Measurements from ENCODE around the gene RAB2B.
"Not testable (repeated sequence)": the region's sequence is repeated elsewhere in the genome, so short reads cannot be mapped to it uniquely, and the experiment has no call there.

Gene RAB2B

GRCh38 chr14:21486640-21487087, 9.9 kb upstream of the RAB2B start:
- no peak for DNase-seq

DNA sequence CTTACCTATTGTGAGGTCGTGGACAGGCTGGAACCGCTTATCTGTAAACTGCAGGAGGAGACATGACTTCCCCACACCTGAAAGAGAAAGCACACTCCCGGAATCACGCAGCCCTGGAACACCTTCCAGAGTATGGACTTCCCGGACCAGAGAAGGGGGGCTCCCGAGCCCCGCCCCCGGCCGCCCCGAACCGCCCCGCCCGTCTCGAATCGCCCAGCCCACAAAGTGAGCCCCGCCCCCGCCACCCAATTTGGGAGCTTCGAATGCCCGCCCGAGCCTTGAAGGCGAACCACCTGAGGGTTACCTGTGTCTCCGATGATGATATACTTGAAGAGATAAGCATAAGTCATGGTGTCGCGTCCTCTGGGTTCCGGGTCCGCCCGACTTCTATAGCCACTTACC, 235 bp downstream of the RAB2B start:
- DNase-seq, result peak; percentile 81

- no peak for DNase-seq
These were observed 814 bp downstream of the RAB2B start for GRCh38 chr14:21475767-21476522.

GRCh38 chr14:21467616-21468015, 9.1 kb downstream of the RAB2B start:
- DNase-seq, result no peak

DNA sequence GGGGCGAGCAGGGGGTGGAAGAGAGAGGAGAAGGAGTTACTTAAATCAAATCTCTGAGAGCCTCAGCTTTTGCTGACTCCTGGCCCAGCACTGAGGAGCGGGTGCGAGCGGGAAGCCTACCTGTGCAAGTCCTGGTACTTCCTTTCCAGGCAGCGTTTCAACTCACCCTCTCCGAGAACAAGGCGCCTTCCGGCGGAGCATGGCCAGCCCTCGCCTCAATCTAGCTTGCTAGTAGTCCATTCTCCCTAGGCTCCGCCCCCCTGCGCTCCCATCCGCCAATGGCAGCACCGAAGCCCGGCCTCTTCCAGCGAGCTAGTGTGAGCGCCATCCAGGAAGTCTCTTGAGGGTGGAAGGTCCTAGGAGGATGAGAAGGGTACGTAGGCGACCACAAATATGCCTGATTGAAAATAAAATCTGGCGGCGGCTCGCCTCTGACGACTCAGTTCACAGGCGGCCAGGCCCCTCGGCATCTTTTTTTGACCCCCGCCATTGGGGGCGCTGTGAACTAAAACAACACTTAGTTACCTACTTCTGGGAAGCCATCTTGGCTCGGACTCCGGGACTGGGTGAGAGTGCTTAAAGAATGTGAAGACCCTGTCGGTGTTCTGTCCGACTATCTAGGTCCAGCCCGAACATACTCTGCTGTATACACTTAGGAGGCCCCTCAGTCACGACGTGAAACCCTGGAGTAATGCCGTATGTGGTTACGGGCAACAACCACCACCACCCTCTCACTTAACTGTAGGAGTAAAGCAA, 20.7 kb downstream of the RAB2B start, which contains the start of gene CHD8:
CHD8 (minus strand) TSS at position 212 of the 756 bp plus-strand sequence. CDS start 24,480 bp downstream, outside the sequence.
- DNase-seq, result peak; percentile 99

GRCh38 chr14:21455592-21455911, 21.2 kb downstream of the RAB2B start:
- DNase-seq, result peak; percentile 4

- DNase-seq, result peak; percentile 5
These were observed 21.8 kb downstream of the RAB2B start for GRCh38 chr14:21454843-21455544.

DNA sequence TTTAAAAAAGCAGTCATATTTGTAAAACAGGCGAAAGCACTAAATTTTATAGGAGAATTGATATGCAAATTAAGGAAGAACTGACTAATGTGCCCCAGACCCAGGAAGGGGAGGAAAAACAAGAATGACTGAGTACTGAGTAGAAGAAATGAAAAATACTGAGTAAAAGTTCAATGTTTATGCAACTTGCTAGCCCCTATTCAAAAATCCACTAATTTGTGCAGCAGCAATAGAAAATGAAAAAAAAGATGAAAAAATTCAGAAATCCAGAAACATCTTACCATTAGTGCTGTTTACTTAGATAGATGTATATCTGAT, 26.9 kb downstream of the RAB2B start:
- no peak for DNase-seq

GRCh38 chr14:21442657-21443056, 34.1 kb downstream of the RAB2B start:
- not testable (repeated sequence) for DNase-seq

GRCh38 chr14:21440859-21441258, 35.9 kb downstream of the RAB2B start:
- no peak for DNase-seq

GRCh38 chr14:21437063-21437901, 39.5 kb downstream of the RAB2B start:
- DNase-seq, result peak; percentile 100

- DNase-seq, result no peak
These were observed 40.1 kb downstream of the RAB2B start for GRCh38 chr14:21436567-21437062.

GRCh38 chr14:21431126-21431525, 45.6 kb downstream of the RAB2B start:
- DNase-seq, result no peak

DNA sequence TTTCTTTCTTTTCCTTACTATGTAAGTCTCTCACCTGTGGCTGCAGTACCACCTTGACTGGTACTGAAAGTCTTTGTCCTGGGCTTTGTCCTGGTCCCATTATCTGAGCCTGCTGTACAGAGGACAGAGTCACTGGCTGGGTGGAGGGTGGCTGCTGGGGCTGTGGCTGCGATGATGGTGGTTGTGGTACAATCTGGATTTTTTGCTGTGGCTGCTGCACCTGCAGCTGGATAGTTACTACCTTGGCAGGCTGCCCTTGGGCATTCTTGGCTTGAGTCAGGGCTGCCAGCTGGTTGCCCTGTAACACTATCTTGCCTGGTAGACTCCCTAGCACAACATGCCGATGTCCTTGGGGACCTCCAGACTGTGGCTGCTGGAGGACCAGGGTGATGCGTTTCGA, 47.8 kb downstream of the RAB2B start:
- DNase-seq, result no peak

DNA sequence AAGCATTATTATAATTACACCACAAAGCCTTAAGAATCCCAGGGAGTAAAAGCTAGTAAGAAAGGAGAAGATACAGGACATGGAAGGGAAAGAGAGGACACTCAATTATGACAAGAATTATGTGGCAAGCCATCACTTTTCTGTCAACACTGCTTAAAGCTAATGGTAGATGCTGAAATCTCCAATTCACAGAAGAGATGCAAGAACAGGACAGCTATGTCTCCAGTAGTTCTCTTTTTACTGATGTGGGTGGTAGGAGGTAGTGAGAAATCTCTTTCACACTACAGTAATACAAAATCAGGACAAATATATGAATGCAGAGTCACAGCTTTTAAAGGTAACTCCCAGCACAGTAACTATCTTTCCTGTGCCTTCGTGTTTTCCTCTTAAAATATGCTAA, 50.1 kb downstream of the RAB2B start:
- no peak for DNase-seq

- DNase-seq, result no peak
These were observed 57.2 kb downstream of the RAB2B start for GRCh38 chr14:21419528-21419927.

DNA sequence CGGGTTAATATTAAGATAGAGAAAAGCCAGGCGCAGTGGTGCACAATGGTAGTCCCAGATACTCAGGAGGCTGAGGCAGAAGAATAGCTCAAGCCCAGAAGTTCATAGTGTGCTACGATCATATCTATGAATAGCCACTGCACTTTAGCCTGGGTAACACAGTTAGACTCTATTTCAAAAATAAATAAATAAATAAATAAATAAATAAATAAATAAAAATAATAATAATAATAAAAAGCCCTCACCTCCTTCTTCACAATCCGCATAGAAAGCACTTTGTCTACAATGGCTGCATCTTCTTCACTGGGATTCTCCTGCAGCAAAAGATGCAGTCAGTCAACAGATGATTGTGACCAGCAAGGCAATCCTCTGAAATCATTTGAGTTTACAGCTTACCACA, 61.4 kb downstream of the RAB2B start:
- no peak for DNase-seq

- no peak for DNase-seq
These were observed 62.6 kb downstream of the RAB2B start for GRCh38 chr14:21414137-21414631.

Data from effector CD4-positive, alpha-beta T cell (primary cell).